ENCODE results near the gene PTPRM. TPM values are rescaled to one million over a fixed set of nuclear protein-coding genes. Genes with fewer than 3 reads are reported as not detected.

PTPRM gene
- total RNA-seq, 2 experiments from 2014 or later: 2.1 to 3.0 TPM

DNA sequence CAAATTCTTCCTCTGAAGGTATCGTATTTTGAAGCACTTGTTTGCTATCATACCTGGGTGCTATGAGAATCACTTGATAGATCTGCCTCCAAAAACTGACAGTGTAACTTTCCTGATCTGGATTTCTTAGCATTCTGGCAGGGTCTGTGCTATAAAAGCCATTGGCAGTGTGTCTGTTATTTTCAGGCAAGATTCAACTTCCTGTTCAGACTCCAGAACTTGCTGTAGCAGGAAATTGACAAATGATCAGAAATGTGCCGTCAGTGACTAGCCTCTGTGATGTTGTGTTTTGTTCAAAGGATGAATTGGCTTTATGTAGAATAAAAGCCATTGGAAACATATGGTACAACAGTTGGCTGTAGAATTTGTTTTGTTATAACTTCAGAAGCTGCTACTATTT is 273.3 kb downstream of the PTPRM start:
- no peaks in the 10 kb centered on the region for H3K27me3 Mint-ChIP-seq
- H3K4me3 Mint-ChIP-seq: no peak overlapping the region
- TF ChIP-seq, protein P1, sequence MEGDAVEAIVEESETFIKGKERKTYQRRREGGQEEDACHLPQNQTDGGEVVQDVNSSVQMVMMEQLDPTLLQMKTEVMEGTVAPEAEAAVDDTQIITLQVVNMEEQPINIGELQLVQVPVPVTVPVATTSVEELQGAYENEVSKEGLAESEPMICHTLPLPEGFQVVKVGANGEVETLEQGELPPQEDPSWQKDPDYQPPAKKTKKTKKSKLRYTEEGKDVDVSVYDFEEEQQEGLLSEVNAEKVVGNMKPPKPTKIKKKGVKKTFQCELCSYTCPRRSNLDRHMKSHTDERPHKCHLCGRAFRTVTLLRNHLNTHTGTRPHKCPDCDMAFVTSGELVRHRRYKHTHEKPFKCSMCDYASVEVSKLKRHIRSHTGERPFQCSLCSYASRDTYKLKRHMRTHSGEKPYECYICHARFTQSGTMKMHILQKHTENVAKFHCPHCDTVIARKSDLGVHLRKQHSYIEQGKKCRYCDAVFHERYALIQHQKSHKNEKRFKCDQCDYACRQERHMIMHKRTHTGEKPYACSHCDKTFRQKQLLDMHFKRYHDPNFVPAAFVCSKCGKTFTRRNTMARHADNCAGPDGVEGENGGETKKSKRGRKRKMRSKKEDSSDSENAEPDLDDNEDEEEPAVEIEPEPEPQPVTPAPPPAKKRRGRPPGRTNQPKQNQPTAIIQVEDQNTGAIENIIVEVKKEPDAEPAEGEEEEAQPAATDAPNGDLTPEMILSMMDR (IDR thresholded peaks at IDR 0.05): no peak
- ATAC-seq (no peak), DNase-seq (no peak)
- H3K36me3 Mint-ChIP-seq (ENCODE audit: low read depth): no peaks in the 10 kb centered on the region
- intact Hi-C loops (cut with micrococcal nuclease): no loop called here
- H3K9me3 Mint-ChIP-seq: peaks cover 14% of the 10 kb centered on the region
- CTCF ChIA-PET: no interaction called here
- no peaks in the 10 kb centered on the region for H3K4me1 Mint-ChIP-seq (ENCODE audit: low read depth)
- POLR2A ChIA-PET: no interaction called here
- H3K27ac Mint-ChIP-seq: no peak overlapping the region

DNA sequence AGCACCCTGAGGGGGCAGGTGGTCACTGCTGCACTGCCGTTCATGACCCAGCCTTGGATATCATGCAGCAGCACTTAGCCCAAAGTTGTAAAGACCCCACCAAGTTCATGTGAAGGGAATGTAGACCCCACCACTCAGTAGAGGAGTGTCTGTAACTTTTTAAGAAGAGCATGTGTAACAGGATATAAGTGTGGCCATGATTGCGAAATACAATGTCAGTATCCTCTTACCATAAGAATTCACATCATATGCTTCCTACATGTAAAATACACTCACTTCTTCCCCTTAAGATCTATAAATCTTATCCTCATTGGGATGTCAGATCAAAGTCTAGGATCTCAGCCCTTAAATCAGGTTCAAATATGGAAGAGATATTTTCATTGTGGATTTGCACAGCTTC is 276.9 kb downstream of the PTPRM start:
- Mint-ChIP-seq H3K27ac (no peak overlapping the region), H3K4me1 (ENCODE audit: low read depth) (no peaks in the 10 kb centered on the region), H3K9me3 (peaks cover 10% of the 10 kb centered on the region), H3K4me3 (no peak overlapping the region), H3K36me3 (ENCODE audit: low read depth) (no peaks in the 10 kb centered on the region), H3K27me3 (no peaks in the 10 kb centered on the region)
- ChIA-PET POLR2A (no interaction called here), CTCF (no interaction called here)
- ATAC-seq (no peak), DNase-seq (no peak)
- intact Hi-C loops (cut with micrococcal nuclease): no loop called here
- TF ChIP-seq, protein P1 (IDR thresholded peaks at IDR 0.05): no peak

DNA sequence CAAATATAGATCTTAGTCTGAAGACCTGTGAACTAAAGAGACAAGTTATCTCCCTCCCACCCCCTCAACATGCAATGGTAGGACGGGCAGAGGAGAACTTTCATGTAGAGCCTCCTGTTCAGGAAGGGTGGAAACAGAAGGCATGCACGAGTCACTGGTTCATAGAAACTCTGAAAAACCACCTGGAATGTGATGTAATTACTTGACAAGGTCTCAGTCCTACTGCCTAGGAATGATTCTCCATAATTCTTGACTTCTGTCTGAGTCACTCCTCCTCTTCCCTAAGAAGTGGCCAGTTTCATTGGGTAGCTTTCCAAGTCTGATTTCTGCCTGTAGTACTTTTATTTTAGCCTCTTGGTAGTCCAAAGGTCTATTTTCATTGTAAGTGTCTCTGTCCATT is 277.3 kb downstream of the PTPRM start:
- ChIA-PET POLR2A (no interaction called here), CTCF (no interaction called here)
- ATAC-seq (no peak), DNase-seq (no peak)
- Mint-ChIP-seq H3K9me3 (peaks cover 10% of the 10 kb centered on the region), H3K27me3 (no peaks in the 10 kb centered on the region), H3K4me3 (no peak overlapping the region), H3K27ac (no peak overlapping the region), H3K36me3 (ENCODE audit: low read depth) (no peaks in the 10 kb centered on the region), H3K4me1 (ENCODE audit: low read depth) (no peaks in the 10 kb centered on the region)
- TF ChIP-seq, protein P1 (IDR thresholded peaks at IDR 0.05): no peak
- intact Hi-C loops (cut with micrococcal nuclease): no loop called here

DNA sequence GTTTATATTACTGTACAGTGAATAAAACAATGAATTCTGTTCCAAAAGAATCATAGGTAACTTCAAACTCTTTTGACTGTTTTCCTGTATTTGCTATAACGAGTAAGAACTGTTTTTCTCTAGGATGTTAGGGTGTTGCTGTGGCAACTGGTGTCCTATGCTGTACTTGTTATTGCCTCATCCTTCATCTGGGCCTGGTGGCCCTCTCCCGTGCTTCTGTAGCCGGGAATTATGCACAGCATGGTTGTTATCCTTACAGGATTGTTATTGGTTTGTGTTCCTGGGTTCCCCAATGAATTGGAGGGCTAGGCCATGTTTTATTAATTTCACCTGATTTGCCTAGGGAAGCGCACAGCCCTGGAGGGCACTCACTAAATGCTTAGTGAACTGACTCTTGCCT is 279.2 kb downstream of the PTPRM start:
- Mint-ChIP-seq H3K9me3 (peaks cover 15% of the 10 kb centered on the region), H3K4me1 (ENCODE audit: low read depth) (no peaks in the 10 kb centered on the region), H3K4me3 (no peak overlapping the region), H3K27ac (no peak overlapping the region), H3K36me3 (ENCODE audit: low read depth) (no peaks in the 10 kb centered on the region), H3K27me3 (no peaks in the 10 kb centered on the region)
- TF ChIP-seq, protein P1 (IDR thresholded peaks at IDR 0.05): no peak
- intact Hi-C loops (cut with micrococcal nuclease): no loop called here
- no peak for ATAC-seq
- ChIA-PET POLR2A (interaction anchor here (0.6 kb wide), 2 partner anchors 354 to 610 kb away, joined by 3 to 4 read pairs; no protein-coding TSS in a partner anchor), CTCF (no interaction called here)
- DNase-seq: no peak

DNA sequence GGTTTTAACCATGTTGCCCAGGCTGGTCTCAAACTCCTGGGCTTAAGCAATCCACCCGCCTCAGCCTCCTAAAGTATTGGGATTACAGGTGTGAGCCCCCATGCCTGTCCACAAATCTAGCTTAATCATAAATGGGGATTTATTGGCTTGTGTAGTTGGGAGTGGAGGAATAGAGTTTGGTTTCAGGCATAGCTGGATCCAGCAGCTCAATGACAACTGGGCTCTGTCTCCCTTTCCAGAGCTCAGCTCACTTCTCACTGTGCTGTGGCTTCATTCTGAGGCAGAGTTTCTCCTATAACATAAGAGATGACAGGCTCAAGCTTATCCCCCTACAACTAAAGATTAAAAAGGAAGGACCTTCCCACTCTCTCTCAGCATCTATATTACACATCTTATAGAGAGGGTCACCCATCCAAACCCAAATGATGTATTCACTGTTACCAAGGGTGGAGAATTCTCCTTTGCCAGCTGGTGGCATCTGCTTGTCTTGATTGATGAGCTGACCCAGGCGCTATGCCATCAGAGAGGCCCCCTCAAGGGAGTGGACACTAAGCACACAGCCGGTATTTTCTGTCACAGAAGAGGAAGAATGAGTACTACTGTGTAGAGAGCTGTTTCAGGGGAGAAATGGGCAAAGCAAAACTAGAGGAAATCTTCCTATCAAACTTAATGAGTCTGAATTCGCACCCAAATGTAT is 280.4 kb downstream of the PTPRM start:
- no peak overlapping the region for H3K4me3 Mint-ChIP-seq
- POLR2A ChIA-PET: no interaction called here
- no peaks in the 10 kb centered on the region for H3K27me3 Mint-ChIP-seq
- no peaks in the 10 kb centered on the region for H3K4me1 Mint-ChIP-seq (ENCODE audit: low read depth)
- no peak for DNase-seq
- H3K27ac Mint-ChIP-seq: no peak overlapping the region
- CTCF ChIA-PET: no interaction called here
- peaks cover 15% of the 10 kb centered on the region for H3K9me3 Mint-ChIP-seq
- intact Hi-C loops (cut with micrococcal nuclease): no loop called here
- TF ChIP-seq, protein P1 (IDR thresholded peaks at IDR 0.05): no peak
- ATAC-seq: no peak
- no peaks in the 10 kb centered on the region for H3K36me3 Mint-ChIP-seq (ENCODE audit: low read depth)

Data from activated CD8-positive, alpha-beta T cell treated with anti-CD3 and anti-CD28 coated beads for 36 hours (primary cell).